ENCODE measurements around the gene TP73. TPM values are rescaled to one million over a fixed set of nuclear protein-coding genes. Genes with fewer than 3 reads are reported as not detected.

The TP73 gene
- total RNA-seq (0.54 TPM), polyA plus RNA-seq (ENCODE audit: insufficient read depth, low read depth, low replicate concordance) (not detected)
- long read RNA-seq, donor 1: 0 reads
- long read RNA-seq, donor 2: 0 reads
- long read RNA-seq, donor 3: 0 reads
- long read RNA-seq, donor 4: 0 reads
- long read RNA-seq, donor 5: 0 reads
- long read RNA-seq, donor 6: 0 reads
- long read RNA-seq, donor 7: 0 reads
- long read RNA-seq, donor 8: 0 reads
- long read RNA-seq, donor 9: 0 reads
- long read RNA-seq, donor 10: 0 reads

DNA sequence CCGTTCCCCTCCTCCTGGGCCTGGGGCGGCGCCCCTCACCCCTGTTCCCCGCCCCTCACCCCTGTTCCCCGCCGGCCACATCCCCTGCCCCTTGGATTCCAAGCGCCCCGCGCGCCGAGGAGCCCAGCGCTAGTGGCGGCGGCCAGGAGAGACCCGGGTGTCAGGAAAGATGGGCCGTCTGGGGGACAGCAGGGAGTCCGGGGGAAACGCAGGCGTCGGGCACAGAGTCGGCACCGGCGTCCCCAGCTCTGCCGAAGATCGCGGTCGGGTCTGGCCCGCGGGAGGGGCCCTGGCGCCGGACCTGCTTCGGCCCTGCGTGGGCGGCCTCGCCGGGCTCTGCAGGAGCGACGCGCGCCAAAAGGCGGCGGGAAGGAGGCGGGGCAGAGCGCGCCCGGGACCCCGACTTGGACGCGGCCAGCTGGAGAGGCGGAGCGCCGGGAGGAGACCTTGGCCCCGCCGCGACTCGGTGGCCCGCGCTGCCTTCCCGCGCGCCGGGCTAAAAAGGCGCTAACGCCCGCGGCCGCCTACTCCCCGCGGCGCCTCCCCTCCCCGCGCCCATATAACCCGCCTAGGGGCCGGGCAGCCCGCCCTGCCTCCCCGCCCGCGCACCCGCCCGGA is at the start of gene TP73:
Gene TP73, plus strand, starts transcription at position 587 of the 618 bp plus-strand sequence. CDS start 29,850 bp downstream, outside the sequence.
- DNase-seq (peak in 4 of 5 donors; percentile 50 to 76 (median 63)), FAIRE-seq (no peak)
- Histone ChIP-seq H3K9ac (ENCODE audit: low read length in 3 of 3) (no peak within 1 kb of the TSS), H3K27me3 (ENCODE audit: control insufficient read depth, insufficient read depth, low read length) (peaks cover 19% of the 10 kb centered on the region), H3K27ac (ENCODE audit: low read depth in 2 of 2, low read length in 2 of 2) (no peak within 1 kb of the TSS), H3K4me3 (ENCODE audit: low read length in 3 of 3) (no peak within 1 kb of the TSS), H3K4me1 (ENCODE audit: control insufficient read depth in 2 of 3, insufficient read depth in 2 of 3, low read depth in 1 of 3, low read length in 3 of 3) (peaks cover 0 to 12% (median 0%) of the 10 kb centered on the region in 3 donors), H3K36me3 (ENCODE audit: control insufficient read depth in 2 of 3, insufficient read depth in 3 of 3, low read length in 3 of 3) (no peaks in the 10 kb centered on the region), H3K9me3 (ENCODE audit: control insufficient read depth in 2 of 3, insufficient read depth in 1 of 3, low read length in 3 of 3) (no peaks in the 10 kb centered on the region)
- intact Hi-C loops (cut with DNase I): no loop called here
- TF ChIP-seq, protein P1, sequence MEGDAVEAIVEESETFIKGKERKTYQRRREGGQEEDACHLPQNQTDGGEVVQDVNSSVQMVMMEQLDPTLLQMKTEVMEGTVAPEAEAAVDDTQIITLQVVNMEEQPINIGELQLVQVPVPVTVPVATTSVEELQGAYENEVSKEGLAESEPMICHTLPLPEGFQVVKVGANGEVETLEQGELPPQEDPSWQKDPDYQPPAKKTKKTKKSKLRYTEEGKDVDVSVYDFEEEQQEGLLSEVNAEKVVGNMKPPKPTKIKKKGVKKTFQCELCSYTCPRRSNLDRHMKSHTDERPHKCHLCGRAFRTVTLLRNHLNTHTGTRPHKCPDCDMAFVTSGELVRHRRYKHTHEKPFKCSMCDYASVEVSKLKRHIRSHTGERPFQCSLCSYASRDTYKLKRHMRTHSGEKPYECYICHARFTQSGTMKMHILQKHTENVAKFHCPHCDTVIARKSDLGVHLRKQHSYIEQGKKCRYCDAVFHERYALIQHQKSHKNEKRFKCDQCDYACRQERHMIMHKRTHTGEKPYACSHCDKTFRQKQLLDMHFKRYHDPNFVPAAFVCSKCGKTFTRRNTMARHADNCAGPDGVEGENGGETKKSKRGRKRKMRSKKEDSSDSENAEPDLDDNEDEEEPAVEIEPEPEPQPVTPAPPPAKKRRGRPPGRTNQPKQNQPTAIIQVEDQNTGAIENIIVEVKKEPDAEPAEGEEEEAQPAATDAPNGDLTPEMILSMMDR (IDR thresholded peaks at IDR 0.05; ENCODE audit: borderline replicate concordance, extremely low read depth, insufficient read depth): no peak

DNA sequence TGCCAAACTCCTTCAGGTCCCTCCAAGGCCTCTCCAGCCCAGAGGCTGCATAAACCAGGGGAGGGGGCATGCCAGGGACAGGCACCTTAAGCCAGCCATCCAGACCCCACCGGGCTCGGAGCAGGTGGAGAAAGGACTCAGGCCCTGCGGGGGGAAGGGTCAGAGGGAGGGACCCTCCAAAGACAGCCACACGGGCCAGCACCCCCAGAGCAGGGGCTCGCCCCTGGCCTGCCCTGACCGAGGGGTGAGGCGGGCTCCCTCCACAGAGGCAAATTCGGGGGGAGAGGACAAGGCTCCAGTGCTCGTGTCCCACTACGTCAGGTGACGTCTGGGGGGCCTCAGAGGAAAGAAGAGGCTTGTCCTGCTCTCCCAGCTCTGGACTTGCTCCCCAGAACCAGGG is 49.2 kb upstream of the TP73 start:
- TF ChIP-seq, protein P1 (IDR thresholded peaks at IDR 0.05; ENCODE audit: borderline replicate concordance, extremely low read depth, insufficient read depth): no peak
- no peaks in the 10 kb centered on the region for H3K4me1 ChIP-seq (ENCODE audit: control insufficient read depth in 2 of 3, insufficient read depth in 2 of 3, low read depth in 1 of 3, low read length in 3 of 3)
- no peak for DNase-seq
- H3K9ac ChIP-seq (ENCODE audit: low read length in 3 of 3): no peak overlapping the region
- H3K27ac ChIP-seq (ENCODE audit: low read depth in 2 of 2, low read length in 2 of 2): no peak overlapping the region
- no peak overlapping the region for H3K4me3 ChIP-seq (ENCODE audit: low read length in 3 of 3)
- intact Hi-C loops (cut with DNase I): no loop called here
- no peaks in the 10 kb centered on the region for H3K36me3 ChIP-seq (ENCODE audit: control insufficient read depth in 2 of 3, insufficient read depth in 3 of 3, low read length in 3 of 3)
- H3K9me3 ChIP-seq (ENCODE audit: control insufficient read depth in 2 of 3, insufficient read depth in 1 of 3, low read length in 3 of 3): no peaks in the 10 kb centered on the region
- H3K27me3 ChIP-seq (ENCODE audit: control insufficient read depth, insufficient read depth, low read length): no peaks in the 10 kb centered on the region
- no peak for FAIRE-seq

GRCh38 chr1:3603571-3604467 is 48.5 kb upstream of the TP73 start:
- no peaks in the 10 kb centered on the region for H3K4me1 ChIP-seq (ENCODE audit: control insufficient read depth in 2 of 3, insufficient read depth in 2 of 3, low read depth in 1 of 3, low read length in 3 of 3)
- DNase-seq (no peak), FAIRE-seq (no peak)
- H3K27ac ChIP-seq (ENCODE audit: low read depth in 2 of 2, low read length in 2 of 2): no peak overlapping the region
- TF ChIP-seq, protein P1 (IDR thresholded peaks at IDR 0.05; ENCODE audit: borderline replicate concordance, extremely low read depth, insufficient read depth): no peak
- H3K9ac ChIP-seq (ENCODE audit: low read length in 3 of 3): no peak overlapping the region
- intact Hi-C loops (cut with DNase I): no loop called here
- H3K4me3 ChIP-seq (ENCODE audit: low read length in 3 of 3): no peak overlapping the region
- H3K27me3 ChIP-seq (ENCODE audit: control insufficient read depth, insufficient read depth, low read length): no peaks in the 10 kb centered on the region
- no peaks in the 10 kb centered on the region for H3K9me3 ChIP-seq (ENCODE audit: control insufficient read depth in 2 of 3, insufficient read depth in 1 of 3, low read length in 3 of 3)
- H3K36me3 ChIP-seq (ENCODE audit: control insufficient read depth in 2 of 3, insufficient read depth in 3 of 3, low read length in 3 of 3): no peaks in the 10 kb centered on the region

Measured in kidney (tissue), 22 donors.